Neural cell (in vitro differentiated cells): ENCODE results near the gene TSEN15. TPM values are rescaled to one million over a fixed set of nuclear protein-coding genes. Genes with fewer than 3 reads are reported as not detected.

Experiments
- H2AFZ ChIP-seq: fragments of 200-600, 300-800 bp; sonication (generic), shearing (Covaris generic); 2 replicates; pipeline ENCODE4 v1.6.0; 2014; ENCODE audit warnings: low read depth, mild to moderate bottlenecking, antibody characterized with exemption, low read length, moderate library complexity
- H3F3A ChIP-seq: fragments of 200-600 bp; shearing (Covaris generic); 2 replicates; pipeline ENCODE4 v1.6.1; 2016; ENCODE audit warnings: mild to moderate bottlenecking, moderate library complexity, mixed read lengths, antibody characterized with exemption, low read length; ENCODE audit not compliant: insufficient read depth, poor library complexity, severe bottlenecking
- H3K27ac ChIP-seq: fragments of 200-600, 300-800 bp; sonication (generic), shearing (Covaris generic); 2 replicates; pipeline ENCODE4 v1.5.1; 2014; ENCODE audit warnings: mild to moderate bottlenecking, low read length, moderate library complexity
- H3K27me3 ChIP-seq: fragments of 300-800, 200-600 bp; sonication (generic), shearing (Covaris generic); 2 replicates; pipeline ENCODE4 v1.6.0; 2014; ENCODE audit warnings: mild to moderate bottlenecking, low read depth, low read length, moderate library complexity; ENCODE audit not compliant: insufficient read depth
- H3K36me3 ChIP-seq: fragments of 300-800, 200-600 bp; sonication (generic), shearing (Covaris generic); 2 replicates; pipeline ENCODE4 v1.5.1; 2014; ENCODE audit warnings: mild to moderate bottlenecking, antibody characterized with exemption, low read length, moderate library complexity; ENCODE audit not compliant: insufficient read depth
- H3K4me2 ChIP-seq: fragments of 300-800, 200-600 bp; sonication (generic), shearing (Covaris generic); 2 replicates; pipeline ENCODE4 v1.6.0; 2014; ENCODE audit warnings: mild to moderate bottlenecking, low read length
- H3K4me3 ChIP-seq: fragments of 300-800, 200-600 bp; sonication (generic), shearing (Covaris generic); 2 replicates; pipeline ENCODE4 v1.5.1; 2014; ENCODE audit warnings: mild to moderate bottlenecking, low read length, moderate library complexity
- H3K79me2 ChIP-seq: fragments of 200-600 bp; shearing (Covaris generic); replicated peaks from 2 replicates; pipeline ENCODE4 v1.6.0; 2014; ENCODE audit warnings: mild to moderate bottlenecking, low read length, moderate library complexity; ENCODE audit not compliant: insufficient read depth
- H3K9ac ChIP-seq: fragments of 300-800, 200-600 bp; sonication (generic), shearing (Covaris generic); 2 replicates; pipeline ENCODE4 v1.6.1; 2016; ENCODE audit warnings: mild to moderate bottlenecking, low read length, mixed read lengths
- H3K9me2 ChIP-seq: fragments of 200-600 bp; shearing (Covaris generic); 2 replicates; pipeline ENCODE4 v1.6.1; 2016; ENCODE audit warnings: mild to moderate bottlenecking, low read length, mixed read lengths; ENCODE audit not compliant: insufficient read depth
- H3K9me3 ChIP-seq: fragments of 200-600, 300-800 bp; sonication (generic), shearing (Covaris generic); 2 replicates; pipeline ENCODE4 v1.6.1; 2016; ENCODE audit warnings: mild to moderate bottlenecking, mixed run types, low read length, moderate library complexity, mixed read lengths
- H4K20me1 ChIP-seq: fragments of 200-600 bp; shearing (Covaris generic); 2 replicates; pipeline ENCODE4 v1.6.1; 2016; ENCODE audit warnings: mild to moderate bottlenecking, mixed run types; ENCODE audit not compliant: insufficient read depth
- CTCF ChIP-seq: fragments of 450-650 bp; IDR thresholded peaks from 2 replicates; pipeline ENCODE4 v1.5.1; 2014; ENCODE audit warnings: antibody characterized with exemption, mild to moderate bottlenecking, moderate library complexity; ENCODE audit not compliant: poor library complexity, severe bottlenecking
- EP300 ChIP-seq: fragments of 450-650 bp; conservative IDR thresholded peaks from 2 replicates; pipeline ENCODE4 v1.6.1; 2014; ENCODE audit warnings: antibody characterized with exemption, mild to moderate bottlenecking, moderate library complexity; ENCODE audit not compliant: poor library complexity, severe bottlenecking
- EZH2 ChIP-seq: fragments of 200-600, 300-800 bp; shearing (Covaris generic), sonication (generic); IDR thresholded peaks from 2 replicates; pipeline ENCODE4 v1.6.1; 2014; ENCODE audit warnings: antibody characterized with exemption, low read length, borderline replicate concordance, mild to moderate bottlenecking; ENCODE audit not compliant: insufficient read depth, poor library complexity, severe bottlenecking
- MXI1 ChIP-seq: fragments of 450-650 bp; conservative IDR thresholded peaks from 2 replicates; pipeline ENCODE4 v1.6.1; 2014; ENCODE audit warnings: antibody characterized with exemption, mild to moderate bottlenecking; ENCODE audit not compliant: poor library complexity, severe bottlenecking
- POLR2AphosphoS5 ChIP-seq: IDR thresholded peaks from 2 replicates; pipeline ENCODE4 v1.6.1; 2012
- RAD21 ChIP-seq: fragments of 450-650 bp; conservative IDR thresholded peaks from 2 replicates; pipeline ENCODE4 v1.6.1; 2014; ENCODE audit warnings: antibody characterized with exemption, mild to moderate bottlenecking, moderate library complexity
- REST ChIP-seq: IDR thresholded peaks from 2 replicates; pipeline ENCODE4 v1.6.1; 2012; ENCODE audit warnings: borderline replicate concordance
- SMC3 ChIP-seq: fragments of 450-650 bp; conservative IDR thresholded peaks from 2 replicates; pipeline ENCODE4 v1.6.1; 2014; ENCODE audit warnings: antibody characterized with exemption, mild to moderate bottlenecking, moderate library complexity; ENCODE audit not compliant: poor library complexity
- TAF1 ChIP-seq: IDR thresholded peaks from 2 replicates; pipeline ENCODE4 v1.6.1; 2012; ENCODE audit warnings: low read depth
- polyA plus RNA-seq: library from polyadenylated mRNA; depleted of rRNA; stranded (reverse); fragments of >200 nt; gene quantifications from 2 replicates; pipeline ENCODE4 v1.2.3, GENCODE V29; 2014

TSEN15 gene
- polyA plus RNA-seq, 1 donor from 2014 or later, result 56.9 TPM

DNA sequence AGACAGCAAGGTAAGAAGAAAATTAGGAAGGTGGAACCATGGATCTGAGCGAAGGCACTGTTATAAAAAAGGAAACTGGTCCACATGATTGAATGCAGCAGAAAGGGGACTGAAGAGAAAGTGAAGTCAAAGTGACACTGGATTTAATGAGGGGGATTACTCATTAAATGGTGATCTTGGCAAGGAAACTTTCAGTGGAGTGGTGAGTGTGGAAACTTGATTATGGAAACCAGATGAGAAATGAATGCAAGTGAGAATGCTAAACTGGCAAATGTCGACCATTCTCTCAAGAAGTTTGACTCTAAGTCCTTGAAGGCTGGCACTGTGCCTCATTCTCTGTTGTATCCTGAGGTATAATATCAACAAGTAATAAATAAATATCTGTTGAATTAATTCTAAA, 37.3 kb upstream of the TSEN15 start:
- H3K9me2 ChIP-seq, result no peaks in the 10 kb centered on the region
- no peaks in the 10 kb centered on the region for H4K20me1 ChIP-seq
- H3K4me3 ChIP-seq, result no peak overlapping the region
- H3K79me2 ChIP-seq, result no peaks in the 10 kb centered on the region
- H3K9ac ChIP-seq, result no peak overlapping the region
- H2AFZ ChIP-seq, result no peak overlapping the region
- no peaks in the 10 kb centered on the region for H3K9me3 ChIP-seq
- no peak for TF ChIP-seq POLR2AphosphoS5
- no peak for TF ChIP-seq RAD21
- no peak for TF ChIP-seq REST
- TF ChIP-seq CTCF, result no peak
- no peak for TF ChIP-seq SMC3
- TF ChIP-seq MXI1, result no peak
- TF ChIP-seq EP300, result no peak
- no peak for TF ChIP-seq EZH2
- no peak for TF ChIP-seq TAF1
- no peaks in the 10 kb centered on the region for H3K27me3 ChIP-seq
- H3K36me3 ChIP-seq, result no peaks in the 10 kb centered on the region
- no peak overlapping the region for H3K4me2 ChIP-seq
- no peaks in the 10 kb centered on the region for H3F3A ChIP-seq
- H3K27ac ChIP-seq, result no peak overlapping the region

GRCh38 chr1:184016169-184016568, 35.4 kb upstream of the TSEN15 start:
- no peaks in the 10 kb centered on the region for H3K9me3 ChIP-seq

More at GRCh38 chr1:184016169-184016568, 35.4 kb upstream of the TSEN15 start:
- H3F3A ChIP-seq, result no peaks in the 10 kb centered on the region
- H3K79me2 ChIP-seq, result no peaks in the 10 kb centered on the region
- no peaks in the 10 kb centered on the region for H3K36me3 ChIP-seq
- TF ChIP-seq RAD21 (no peak), TAF1 (no peak), CTCF (no peak), EP300 (no peak), EZH2 (no peak), REST (no peak), POLR2AphosphoS5 (no peak), SMC3 (no peak), MXI1 (no peak)
- no peak overlapping the region for H3K4me3 ChIP-seq
- no peak overlapping the region for H3K9ac ChIP-seq
- no peak overlapping the region for H2AFZ ChIP-seq
- no peak overlapping the region for H3K27ac ChIP-seq
- no peak overlapping the region for H3K4me2 ChIP-seq
- no peaks in the 10 kb centered on the region for H4K20me1 ChIP-seq
- no peaks in the 10 kb centered on the region for H3K27me3 ChIP-seq
- H3K9me2 ChIP-seq, result no peaks in the 10 kb centered on the region
